ENCODE measurements around the gene CABCOCO1.

The CABCOCO1 gene

GRCh38 chr10:61780732-61781131 is 118.0 kb downstream of the CABCOCO1 start:
- ChIA-PET POLR2A (no interaction called here), CTCF (no interaction called here)
- TF ChIP-seq L3MBTL2 (conservative IDR thresholded peaks at IDR 0.05) (no peak), NFRKB (IDR thresholded peaks at IDR 0.05) (no peak), TARDBP (IDR thresholded peaks at IDR 0.05) (no peak), LEF1 (IDR thresholded peaks at IDR 0.05; ENCODE audit: borderline replicate concordance) (no peak), SP1 (IDR thresholded peaks at IDR 0.05) (no peak), FOXK2 (IDR thresholded peaks at IDR 0.05) (no peak), CTBP1 (IDR thresholded peaks at IDR 0.05; ENCODE audit: borderline replicate concordance) (no peak), ELF4 (IDR thresholded peaks at IDR 0.05) (no peak), ZNF384 (IDR thresholded peaks at IDR 0.05) (no peak)
- DNase-seq (ENCODE audit: extremely low spot score): no peak

GRCh38 chr10:61781969-61782403 is 119.3 kb downstream of the CABCOCO1 start:
- TF ChIP-seq FOXM1 (IDR thresholded peaks at IDR 0.05; ENCODE audit: borderline replicate concordance) (no peak), CTBP1 (IDR thresholded peaks at IDR 0.05; ENCODE audit: borderline replicate concordance) (no peak), FOXK2 (IDR thresholded peaks at IDR 0.05) (no peak), PKNOX1 (IDR thresholded peaks at IDR 0.05) (no peak), L3MBTL2 (conservative IDR thresholded peaks at IDR 0.05) (no peak), BHLHE40 (IDR thresholded peaks at IDR 0.05; ENCODE audit: borderline replicate concordance) (no peak), TARDBP (IDR thresholded peaks at IDR 0.05) (no peak), FOXA1 (IDR thresholded peaks at IDR 0.05) (no peak), ZNF384 (IDR thresholded peaks at IDR 0.05) (no peak), NFRKB (IDR thresholded peaks at IDR 0.05) (no peak), LEF1 (IDR thresholded peaks at IDR 0.05; ENCODE audit: borderline replicate concordance) (no peak), SP1 (IDR thresholded peaks at IDR 0.05) (no peak), HDGF (IDR thresholded peaks at IDR 0.05; ENCODE audit: borderline replicate concordance) (no peak), SUZ12 (IDR thresholded peaks at IDR 0.05) (no peak), ELF4 (IDR thresholded peaks at IDR 0.05) (no peak), ARNT (IDR thresholded peaks at IDR 0.05) (no peak)
- CTCF ChIA-PET: no interaction called here
- no peak for DNase-seq (ENCODE audit: extremely low spot score)
- POLR2A ChIA-PET: no interaction called here

- DNase-seq (ENCODE audit: extremely low spot score): no peak
- POLR2A ChIA-PET: no interaction called here
These were observed 121.8 kb downstream of the CABCOCO1 start for GRCh38 chr10:61784354-61785133.

GRCh38 chr10:61785473-61786105 is 122.9 kb downstream of the CABCOCO1 start:
- POLR2A ChIA-PET: no interaction called here

More at GRCh38 chr10:61784354-61785133, 121.8 kb downstream of the CABCOCO1 start:
- CTCF ChIA-PET: no interaction called here
- no peak for TF ChIP-seq ELF4 (IDR thresholded peaks at IDR 0.05)
- no peak for TF ChIP-seq ARNT (IDR thresholded peaks at IDR 0.05)
- no peak for TF ChIP-seq FOXK2 (IDR thresholded peaks at IDR 0.05)
- TF ChIP-seq HDGF (IDR thresholded peaks at IDR 0.05; ENCODE audit: borderline replicate concordance): no peak
- TF ChIP-seq TARDBP (IDR thresholded peaks at IDR 0.05): no peak
- TF ChIP-seq LEF1 (IDR thresholded peaks at IDR 0.05; ENCODE audit: borderline replicate concordance): no peak
- no peak for TF ChIP-seq CTBP1 (IDR thresholded peaks at IDR 0.05; ENCODE audit: borderline replicate concordance)

GRCh38 chr10:61786728-61787127 is 124.0 kb downstream of the CABCOCO1 start:
- TF ChIP-seq ELF4 (IDR thresholded peaks at IDR 0.05) (no peak), FOXM1 (IDR thresholded peaks at IDR 0.05; ENCODE audit: borderline replicate concordance) (no peak), SUZ12 (IDR thresholded peaks at IDR 0.05) (no peak), CTBP1 (IDR thresholded peaks at IDR 0.05; ENCODE audit: borderline replicate concordance) (no peak), FOXA1 (IDR thresholded peaks at IDR 0.05) (no peak)
- ChIA-PET POLR2A (no interaction called here), CTCF (interaction anchor here (0.9 kb wide), 1 partner anchor 36 kb away, joined by 4 read pairs; no protein-coding TSS in a partner anchor)
- DNase-seq (ENCODE audit: extremely low spot score): no peak

More at GRCh38 chr10:61785473-61786105, 122.9 kb downstream of the CABCOCO1 start:
- no peak for DNase-seq (ENCODE audit: extremely low spot score)
- CTCF ChIA-PET: interaction anchor here (0.9 kb wide), 1 partner anchor 35 kb away, joined by 4 read pairs; no protein-coding TSS in a partner anchor
- no peak for TF ChIP-seq SUZ12 (IDR thresholded peaks at IDR 0.05)
- no peak for TF ChIP-seq L3MBTL2 (conservative IDR thresholded peaks at IDR 0.05)
- no peak for TF ChIP-seq SP1 (IDR thresholded peaks at IDR 0.05)
- TF ChIP-seq ARNT (IDR thresholded peaks at IDR 0.05): no peak
- no peak for TF ChIP-seq FOXA1 (IDR thresholded peaks at IDR 0.05)
- no peak for TF ChIP-seq BHLHE40 (IDR thresholded peaks at IDR 0.05; ENCODE audit: borderline replicate concordance)
- TF ChIP-seq LEF1 (IDR thresholded peaks at IDR 0.05; ENCODE audit: borderline replicate concordance): no peak
- TF ChIP-seq ZNF384 (IDR thresholded peaks at IDR 0.05): no peak
- no peak for TF ChIP-seq FOXK2 (IDR thresholded peaks at IDR 0.05)
- TF ChIP-seq TARDBP (IDR thresholded peaks at IDR 0.05): no peak

- ChIA-PET POLR2A (no interaction called here), CTCF (no interaction called here)
- TF ChIP-seq PKNOX1 (IDR thresholded peaks at IDR 0.05): no peak
- TF ChIP-seq L3MBTL2 (conservative IDR thresholded peaks at IDR 0.05): no peak
- no peak for TF ChIP-seq ZNF384 (IDR thresholded peaks at IDR 0.05)
- no peak for TF ChIP-seq ELF4 (IDR thresholded peaks at IDR 0.05)
- no peak for TF ChIP-seq TARDBP (IDR thresholded peaks at IDR 0.05)
- TF ChIP-seq HDGF (IDR thresholded peaks at IDR 0.05; ENCODE audit: borderline replicate concordance): no peak
- TF ChIP-seq LEF1 (IDR thresholded peaks at IDR 0.05; ENCODE audit: borderline replicate concordance): no peak
- TF ChIP-seq SUZ12 (IDR thresholded peaks at IDR 0.05): no peak
- no peak for TF ChIP-seq SP1 (IDR thresholded peaks at IDR 0.05)
- no peak for TF ChIP-seq FOXA1 (IDR thresholded peaks at IDR 0.05)
- TF ChIP-seq FOXK2 (IDR thresholded peaks at IDR 0.05): no peak
- TF ChIP-seq CTBP1 (IDR thresholded peaks at IDR 0.05; ENCODE audit: borderline replicate concordance): no peak
- TF ChIP-seq NFRKB (IDR thresholded peaks at IDR 0.05): no peak
- no peak for DNase-seq (ENCODE audit: extremely low spot score)
These were observed 124.4 kb downstream of the CABCOCO1 start for GRCh38 chr10:61787170-61787569.
